ENCODE results near the gene FBXL7.
"Not testable (repeated sequence)": the region's sequence is repeated elsewhere in the genome, so short reads cannot be mapped to it uniquely, and the experiment has no call there.

The FBXL7 gene

DNA sequence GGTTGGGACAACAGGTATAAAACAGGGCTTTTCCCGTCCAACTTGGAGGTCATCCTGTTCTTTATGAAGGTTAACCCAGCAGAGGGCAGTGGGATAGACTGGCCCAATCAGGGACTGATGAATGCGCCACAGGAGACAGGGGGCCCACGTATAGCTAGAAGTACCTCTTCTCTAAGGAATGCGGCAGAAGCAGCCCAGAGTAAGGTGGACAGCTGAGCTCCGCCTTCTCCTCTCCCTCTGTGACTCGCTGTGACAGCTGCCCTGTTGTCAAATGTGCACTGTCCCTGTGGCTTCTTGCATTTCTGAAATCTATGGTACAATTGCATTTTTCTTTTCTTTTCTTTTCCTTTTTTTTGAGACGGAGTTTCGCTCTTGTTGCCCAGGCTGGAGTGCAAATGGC lies 306.6 kb downstream of the FBXL7 start:
- DNase-seq (ENCODE audit: low read depth in 2 of 2) = no peak

DNA sequence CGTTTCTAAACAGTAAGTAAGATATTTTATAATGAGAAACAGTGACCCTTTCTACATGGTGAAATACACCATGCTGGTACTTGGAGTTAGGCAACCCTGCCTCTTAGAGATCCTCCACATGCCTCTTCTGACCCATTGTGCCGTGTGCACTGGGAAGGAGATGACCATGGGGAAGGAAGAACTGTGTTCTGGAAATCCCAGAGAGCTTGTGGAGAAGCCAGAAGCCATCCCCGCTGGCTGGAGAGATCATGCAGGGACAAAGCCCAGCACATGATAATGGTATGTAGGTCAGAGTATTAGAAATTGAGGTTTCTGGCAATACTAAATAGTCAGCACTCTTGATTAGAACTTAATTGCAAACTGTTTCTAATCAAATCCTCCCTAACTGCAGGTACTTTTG lies 307.3 kb downstream of the FBXL7 start:
- no peak for DNase-seq (ENCODE audit: low read depth in 2 of 2)

DNA sequence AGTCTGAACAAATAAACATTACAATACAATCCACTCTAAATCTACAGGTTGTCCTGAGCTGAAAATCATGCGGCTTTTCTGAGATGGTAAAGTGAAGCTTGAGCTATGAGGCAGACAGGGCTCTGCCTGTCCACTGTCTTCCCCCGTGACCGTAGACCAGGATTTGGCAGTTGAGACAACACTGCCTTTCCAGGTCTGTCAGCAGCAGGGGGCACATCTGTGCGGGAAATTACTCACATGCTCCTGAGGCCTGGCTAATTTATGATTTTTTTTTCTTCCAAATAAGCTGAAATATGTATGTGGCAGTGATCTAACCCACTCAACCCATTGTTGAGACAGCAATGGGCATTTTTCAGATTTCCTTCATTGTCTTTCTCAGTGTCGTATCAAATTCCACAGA lies 307.9 kb downstream of the FBXL7 start:
- no peak for DNase-seq (ENCODE audit: low read depth in 2 of 2)

DNA sequence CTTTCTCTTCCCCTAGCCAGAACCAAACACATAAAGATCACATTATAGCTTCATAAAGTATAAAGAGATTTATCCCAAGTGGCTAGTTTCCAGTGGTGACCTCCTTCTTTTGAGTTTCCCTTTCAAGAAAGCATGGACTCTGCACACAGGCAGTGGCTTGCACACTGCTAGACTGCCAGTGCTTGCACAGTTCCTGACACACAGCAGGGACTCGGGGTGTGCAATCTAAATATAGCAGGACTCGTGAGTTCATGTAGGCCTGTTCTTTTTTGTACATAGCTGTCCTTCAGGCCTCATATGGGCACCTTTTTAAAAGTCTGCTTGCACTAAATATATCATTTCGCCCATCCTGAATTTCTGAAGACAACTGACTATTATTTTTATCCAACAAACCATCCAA lies 308.6 kb downstream of the FBXL7 start:
- DNase-seq (ENCODE audit: low read depth in 2 of 2) = no peak

DNA sequence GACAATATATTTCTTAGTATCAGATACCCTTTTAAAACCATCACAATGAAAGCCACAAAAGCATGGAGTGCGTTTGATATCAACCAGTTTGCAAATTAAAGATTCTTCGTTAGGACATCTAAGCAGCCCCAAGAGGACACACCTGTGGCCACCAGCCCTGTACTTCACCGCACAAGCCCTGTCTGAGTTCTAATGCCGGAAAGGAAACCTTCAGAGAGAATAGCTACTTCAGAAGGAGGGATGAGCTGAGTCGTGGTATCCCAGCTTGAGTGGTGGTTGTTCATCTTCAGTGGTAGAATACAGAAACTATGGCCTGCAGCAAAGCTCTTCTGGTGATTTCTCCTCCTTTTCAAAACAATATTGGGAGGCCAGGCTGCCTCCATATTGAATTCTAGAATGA lies 319.6 kb downstream of the FBXL7 start:
- DNase-seq (ENCODE audit: low read depth in 2 of 2) = no peak

DNA sequence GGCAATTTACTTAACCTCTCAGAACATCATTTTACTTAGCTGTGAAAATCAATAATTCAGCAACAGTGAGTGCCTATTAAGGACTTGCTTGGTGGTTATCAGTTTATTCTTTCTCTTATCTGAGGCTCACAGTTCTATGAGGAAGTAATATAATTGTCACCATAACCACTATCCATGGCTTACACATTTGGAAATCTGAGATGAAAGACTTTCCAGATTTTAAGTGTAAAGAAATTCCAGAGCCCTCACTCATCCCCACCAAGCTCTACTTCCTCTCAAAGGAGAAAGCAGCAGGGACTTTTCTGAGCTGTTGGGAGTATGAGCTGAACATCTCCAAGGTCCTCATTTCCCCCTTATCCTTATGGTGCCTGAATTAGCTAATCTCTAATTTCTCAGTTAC lies 321.5 kb downstream of the FBXL7 start:
- no peak for DNase-seq (ENCODE audit: low read depth in 2 of 2)

DNA sequence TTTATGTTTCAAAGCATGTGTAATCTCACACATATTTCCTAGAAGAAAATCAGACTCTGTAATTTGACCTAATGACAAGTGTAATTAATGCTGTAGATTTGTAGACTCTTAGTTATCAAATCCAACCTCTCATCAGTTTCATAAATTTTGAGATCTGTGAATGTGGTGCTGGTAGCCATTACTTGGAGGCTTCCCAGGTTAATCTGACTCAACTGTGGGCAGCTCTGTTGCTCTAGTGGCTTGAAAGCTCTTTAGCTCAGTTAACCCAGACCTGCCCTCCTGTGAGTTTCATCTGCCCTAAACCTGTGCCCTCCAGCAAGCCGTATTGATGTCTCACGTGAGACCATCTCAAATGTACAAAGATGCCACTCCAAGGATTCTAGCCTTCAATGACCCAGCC lies 323.4 kb downstream of the FBXL7 start:
- DNase-seq (ENCODE audit: low read depth in 2 of 2) = no peak

DNA sequence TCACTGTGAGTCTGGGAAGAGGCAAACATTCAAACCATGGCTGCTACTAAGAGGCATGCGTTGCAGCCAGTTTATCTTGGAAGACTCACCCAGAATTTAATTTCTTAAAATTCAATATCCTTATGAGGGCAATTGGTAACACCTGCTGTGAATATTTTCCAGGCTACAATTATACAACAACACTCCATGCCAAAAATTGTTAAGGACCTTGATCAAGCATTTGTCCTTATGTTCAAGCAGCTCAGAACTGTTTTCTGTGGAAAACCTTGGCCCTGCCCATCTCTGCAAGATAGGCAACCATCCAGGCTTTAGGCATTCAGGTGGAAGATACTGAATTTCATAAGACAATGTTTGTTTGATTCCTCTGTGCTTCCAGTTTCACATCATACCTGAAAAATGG lies 327.8 kb downstream of the FBXL7 start:
- DNase-seq (ENCODE audit: low read depth in 2 of 2) = no peak

DNA sequence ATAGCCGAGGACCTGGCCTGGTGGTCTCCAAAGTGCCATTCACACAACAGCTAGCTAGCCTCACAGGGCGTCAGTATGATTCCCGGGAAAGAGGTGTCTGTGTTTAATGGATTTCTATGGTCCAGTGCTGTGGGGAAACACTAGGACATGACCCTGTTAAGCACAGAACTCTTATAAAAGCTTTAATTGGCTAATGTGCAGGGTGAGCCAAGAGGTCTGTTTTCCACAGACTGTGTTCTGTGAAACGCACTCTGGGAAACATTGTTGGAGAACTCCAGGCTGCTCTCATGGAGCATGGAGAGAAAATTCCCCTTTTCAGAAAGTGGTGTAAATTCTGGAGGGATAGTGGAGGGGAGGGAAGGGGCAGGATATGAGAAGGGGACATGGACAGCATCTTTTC lies 331.4 kb downstream of the FBXL7 start:
- DNase-seq (ENCODE audit: low read depth in 2 of 2) = no peak

DNA sequence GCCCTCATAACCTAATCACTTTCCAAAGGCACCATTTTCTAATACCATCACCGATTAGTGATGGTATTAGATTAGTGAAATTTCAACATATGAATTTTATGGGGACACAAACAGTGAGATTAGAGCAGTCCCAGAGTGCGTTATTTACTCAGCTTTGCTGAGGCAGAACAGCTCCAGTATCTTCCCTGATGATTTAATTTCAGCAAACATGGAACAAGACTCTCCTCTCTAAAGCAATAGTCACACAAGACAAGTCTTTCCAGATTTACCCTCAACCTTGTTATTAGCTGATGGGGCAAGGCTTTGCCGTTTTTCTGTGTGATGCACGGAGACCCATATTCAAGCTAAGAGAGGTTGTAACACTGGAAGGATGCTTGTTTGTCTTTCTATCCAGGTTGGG lies 333.4 kb downstream of the FBXL7 start:
- DNase-seq (ENCODE audit: low read depth in 2 of 2) = no peak

DNA sequence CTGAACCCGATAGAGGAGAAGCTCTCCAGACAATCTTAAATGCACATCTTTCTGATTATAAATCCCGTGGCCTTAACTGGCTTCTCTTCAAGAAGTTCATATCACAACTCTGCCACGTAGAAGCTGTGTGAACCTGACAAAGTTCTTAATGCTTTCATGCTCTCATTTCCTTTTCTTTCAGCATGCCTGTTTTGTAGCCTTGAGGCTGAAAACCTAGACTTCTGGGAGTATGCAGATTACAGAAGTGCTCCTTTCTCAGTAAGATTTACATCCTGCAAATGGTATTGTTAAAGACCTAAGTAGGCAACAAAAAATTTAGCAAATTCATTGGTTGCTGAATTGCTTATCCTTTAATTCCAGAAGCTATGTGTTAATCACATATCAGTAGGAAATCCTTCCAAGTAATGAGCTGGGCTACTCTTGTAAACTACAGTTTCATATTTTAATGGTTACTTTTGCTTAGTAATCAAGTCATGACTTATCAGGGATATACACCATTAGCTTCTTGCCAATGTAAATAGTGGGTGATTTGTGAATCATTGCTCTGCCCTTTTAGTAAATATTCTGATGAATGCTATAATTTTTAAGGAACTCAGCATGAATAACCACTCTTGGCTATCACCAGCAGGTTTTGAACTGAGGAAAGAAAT lies 334.7 kb downstream of the FBXL7 start:
- no peak for DNase-seq (ENCODE audit: low read depth in 2 of 2)

DNA sequence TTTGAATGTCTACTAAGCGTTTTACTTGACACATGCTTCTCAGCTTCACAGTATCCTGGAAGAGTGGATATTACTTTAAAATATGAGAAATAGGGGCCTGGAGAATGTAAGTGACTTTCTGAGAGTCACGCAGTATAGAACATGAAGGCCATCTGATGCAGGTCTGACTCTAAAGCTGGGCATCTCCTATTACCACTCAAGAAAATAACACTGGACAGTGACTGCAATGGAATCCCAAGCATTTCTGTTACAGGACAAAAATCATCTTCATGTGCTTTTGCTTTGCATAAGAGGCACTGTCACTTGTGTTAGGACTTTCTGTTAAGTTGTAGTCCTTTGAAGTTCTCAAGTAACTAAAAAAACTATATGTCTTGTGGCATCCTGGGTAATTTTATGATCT lies 335.5 kb downstream of the FBXL7 start:
- DNase-seq (ENCODE audit: low read depth in 2 of 2) = no peak

DNA sequence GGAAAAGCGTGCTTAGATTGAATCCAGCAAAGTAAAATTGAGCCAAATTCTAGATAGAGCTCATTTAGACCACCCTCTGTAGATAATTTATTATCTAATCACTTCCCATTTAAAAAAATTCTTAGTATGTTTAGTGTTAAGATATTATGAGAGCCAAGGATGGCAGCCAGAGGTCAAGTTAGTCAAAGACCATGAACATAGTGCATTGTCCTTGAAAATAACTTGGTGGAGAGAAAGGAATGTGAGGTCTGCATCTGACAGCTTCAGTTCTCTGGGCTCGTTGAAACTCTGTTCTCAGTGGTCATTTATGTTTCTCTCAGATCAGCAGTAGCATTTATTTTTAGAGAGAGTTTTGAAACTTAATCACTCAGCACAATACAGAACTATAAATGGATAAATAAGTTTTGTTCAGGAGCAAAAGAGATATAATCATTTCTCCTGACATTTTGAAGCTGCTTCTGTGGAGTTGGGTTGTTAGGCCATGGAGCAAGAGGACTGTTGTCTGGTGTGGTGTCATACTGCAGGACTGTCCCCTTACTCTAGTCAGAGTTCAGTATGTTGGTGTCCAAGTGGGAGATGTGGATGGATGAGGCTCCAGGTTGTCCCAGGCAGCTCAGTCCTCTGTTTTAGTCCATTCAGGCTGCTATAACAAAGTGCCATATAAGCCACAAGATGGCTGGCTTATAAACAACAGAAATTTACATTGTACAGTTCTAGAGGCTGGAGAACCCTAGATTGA lies 337.7 kb downstream of the FBXL7 start:
- no peak for DNase-seq (ENCODE audit: low read depth in 2 of 2)

DNA sequence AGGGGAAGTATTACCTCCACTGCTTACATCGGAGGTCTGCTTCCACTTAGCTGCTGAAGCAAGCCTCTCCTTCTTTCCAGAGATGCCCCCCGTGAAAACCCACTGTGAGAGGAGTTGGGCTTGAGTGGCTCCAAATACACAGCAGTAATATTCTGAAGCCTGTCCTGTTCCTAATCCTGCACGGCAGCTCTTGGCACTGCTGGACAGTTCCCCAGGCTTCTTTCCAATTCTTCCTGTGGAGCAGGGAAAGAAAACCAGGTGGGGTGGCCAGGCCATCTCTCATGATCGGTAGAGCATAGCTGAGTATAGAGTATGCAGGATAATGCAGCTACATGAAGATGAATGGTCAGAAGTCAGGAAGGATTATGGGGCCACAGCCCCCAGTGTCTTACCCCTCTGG lies 344.3 kb downstream of the FBXL7 start:
- DNase-seq (ENCODE audit: low read depth in 2 of 2) = no peak

DNA sequence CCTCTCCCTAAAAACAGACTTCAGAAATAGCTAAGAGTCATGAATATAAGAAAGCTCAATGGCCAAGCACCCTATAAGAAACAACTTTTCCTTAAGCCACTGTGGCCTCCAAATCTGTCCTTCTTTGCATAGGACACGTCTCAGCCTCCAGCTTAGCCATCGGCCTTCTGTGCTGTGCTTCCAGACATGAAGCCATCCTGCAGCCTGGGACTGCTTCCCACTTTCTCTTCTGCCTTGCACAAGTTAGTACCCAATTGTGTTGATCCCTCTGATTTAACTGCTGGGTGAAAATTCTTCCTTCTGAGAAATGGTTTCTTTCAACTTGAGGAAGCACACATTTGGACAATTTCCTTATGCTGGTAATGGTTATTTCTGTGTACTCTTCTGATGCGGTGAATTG lies 344.9 kb downstream of the FBXL7 start:
- no peak for DNase-seq (ENCODE audit: low read depth in 2 of 2)

DNA sequence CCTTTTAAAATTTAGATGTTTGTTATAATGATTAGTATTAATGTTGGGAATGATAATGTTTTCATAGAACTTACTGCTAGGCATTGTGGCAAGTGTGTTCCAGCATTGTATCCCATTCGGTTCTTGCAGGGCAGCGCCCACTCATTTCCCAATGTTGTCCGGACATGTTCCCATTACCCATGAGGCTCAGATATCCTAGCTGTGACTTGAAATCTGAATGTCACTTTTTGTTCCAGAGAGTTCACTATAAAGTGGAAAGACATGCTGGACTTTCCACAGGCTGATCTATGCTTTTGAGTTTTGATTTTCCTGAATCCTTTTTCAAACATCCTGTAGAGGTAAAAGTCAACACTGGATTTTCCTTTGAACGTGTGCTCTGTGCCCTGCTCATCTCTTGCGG lies 350.6 kb downstream of the FBXL7 start:
- no peak for DNase-seq (ENCODE audit: low read depth in 2 of 2)

DNA sequence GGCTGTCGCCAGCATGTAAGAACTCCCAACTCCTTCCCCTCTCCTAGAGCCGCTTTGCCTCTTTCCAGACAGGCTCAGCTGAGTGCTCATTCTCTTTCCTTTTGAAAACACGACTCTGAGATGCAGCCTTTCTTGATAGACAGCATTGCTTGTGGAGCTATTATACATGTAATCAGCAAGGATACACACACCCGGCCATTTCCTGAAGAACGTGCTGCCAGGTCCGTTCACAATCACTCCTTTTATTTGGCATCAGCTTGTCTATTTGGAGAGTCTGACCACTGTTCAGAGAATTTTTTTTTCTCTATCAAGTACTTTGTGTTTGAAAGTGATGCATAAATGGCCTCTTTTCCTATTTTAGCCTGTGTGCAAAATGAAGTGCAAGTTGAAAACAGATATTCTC lies 351.0 kb downstream of the FBXL7 start:
- no peak for DNase-seq (ENCODE audit: low read depth in 2 of 2)

DNA sequence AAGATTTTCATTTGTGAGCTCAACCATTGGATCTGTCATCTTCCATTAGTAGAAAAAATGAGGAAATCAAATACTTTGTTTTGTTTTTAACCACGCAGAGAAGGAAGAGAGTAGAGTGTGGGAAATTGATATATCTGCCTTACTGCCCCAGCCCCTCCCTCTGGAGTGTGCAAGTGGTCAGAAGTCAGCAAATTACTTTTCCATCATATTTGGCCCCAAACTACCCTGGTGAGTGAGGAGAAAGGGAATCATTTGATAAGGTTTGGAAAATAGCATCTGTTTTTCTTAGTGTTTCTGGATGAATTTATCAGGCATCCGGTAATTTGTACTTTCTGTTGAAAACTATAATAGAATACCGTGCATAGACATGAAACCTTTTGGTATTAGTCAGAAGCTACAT lies 352.2 kb downstream of the FBXL7 start:
- DNase-seq (ENCODE audit: low read depth in 2 of 2) = no peak

DNA sequence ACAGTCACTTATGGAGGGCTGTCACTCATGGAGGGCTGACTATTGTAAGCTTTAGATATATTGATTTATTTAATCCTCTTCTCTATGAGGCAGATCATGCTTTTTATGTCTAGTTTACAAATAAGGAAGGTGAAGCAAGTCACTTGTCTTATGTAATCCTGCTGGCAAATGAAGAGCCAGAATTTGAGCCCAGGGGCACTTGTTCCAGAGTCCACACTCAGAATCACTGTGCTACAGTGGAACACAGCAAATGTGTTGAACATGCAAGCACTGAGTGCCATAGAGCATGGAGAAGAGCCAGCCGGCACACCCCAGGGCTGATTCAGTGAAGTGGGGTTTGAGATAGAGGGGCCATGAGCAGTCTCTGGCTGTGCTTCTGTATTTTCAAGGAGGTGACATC lies 353.0 kb downstream of the FBXL7 start:
- no peak for DNase-seq (ENCODE audit: low read depth in 2 of 2)

DNA sequence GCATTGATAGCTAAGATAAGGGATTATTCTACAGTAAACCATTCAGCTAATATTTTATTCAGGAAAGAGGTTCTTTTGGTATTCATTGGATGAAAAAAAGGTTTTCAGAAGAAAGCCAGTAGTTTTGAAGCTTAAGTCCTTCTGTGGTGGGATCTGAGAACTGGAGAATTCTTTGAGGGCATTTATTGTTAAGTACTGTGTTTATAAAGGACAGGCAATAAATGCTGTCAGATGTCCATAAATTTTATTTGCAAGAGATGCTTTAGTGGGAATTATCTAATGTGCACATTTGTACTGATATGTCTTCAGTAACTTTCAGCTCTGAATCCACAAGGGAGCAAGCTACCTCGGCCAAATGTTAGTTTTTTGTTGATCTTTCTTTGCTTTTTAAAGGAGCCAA lies 358.3 kb downstream of the FBXL7 start:
- DNase-seq (ENCODE audit: low read depth in 2 of 2) = no peak

DNA sequence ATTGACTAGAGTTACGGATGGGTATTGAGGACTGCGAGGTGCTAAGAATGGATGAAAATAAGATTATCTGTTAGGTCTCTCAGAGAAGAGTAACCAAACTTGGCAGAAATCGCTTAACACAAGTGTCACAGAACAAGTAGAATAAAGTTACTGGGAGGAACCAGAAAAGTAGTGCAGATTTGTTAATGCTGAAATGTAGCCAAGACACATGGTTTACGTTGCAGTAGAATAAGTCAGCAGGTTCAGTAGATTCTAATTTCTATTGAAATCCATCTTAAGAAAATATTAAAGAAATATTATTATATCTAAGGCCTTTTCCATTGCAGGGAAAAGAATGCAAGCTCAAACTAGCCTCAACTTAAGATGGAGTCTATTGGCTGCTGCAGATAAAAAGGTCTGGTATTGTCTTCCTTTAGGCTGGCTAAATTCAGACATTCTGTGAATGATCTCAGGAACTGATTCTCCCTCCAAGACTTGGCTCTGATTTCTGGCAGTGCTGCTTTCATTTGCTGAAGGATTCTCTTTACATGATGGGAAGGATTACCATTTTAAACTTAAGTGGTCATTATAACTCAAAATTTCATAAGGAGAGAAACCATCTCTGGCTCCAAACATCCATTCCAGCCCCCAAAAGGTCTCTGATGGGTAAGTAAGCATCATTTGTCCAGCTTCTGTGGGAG lies 364.7 kb downstream of the FBXL7 start:
- no peak for DNase-seq (ENCODE audit: low read depth in 2 of 2)

DNA sequence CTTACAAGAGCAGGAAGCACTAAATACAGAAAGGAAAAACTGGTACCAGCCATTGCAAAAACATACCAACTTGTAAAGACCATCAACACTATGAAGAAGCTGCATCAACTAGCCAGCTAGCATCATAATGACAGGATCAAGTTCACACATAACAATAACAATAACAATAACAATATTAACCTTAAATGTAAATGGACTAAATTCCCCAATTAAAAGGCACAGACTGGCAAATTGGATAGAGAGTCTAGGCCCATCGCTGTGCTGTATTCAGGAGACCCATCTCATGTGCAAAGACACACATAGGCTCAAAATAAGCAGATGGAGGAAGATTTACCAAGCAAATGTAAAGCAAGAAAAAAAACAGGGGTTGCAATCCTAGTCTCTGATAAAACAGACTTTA lies 372.3 kb downstream of the FBXL7 start:
- DNase-seq (ENCODE audit: low read depth in 2 of 2) = not testable (repeated sequence)

DNA sequence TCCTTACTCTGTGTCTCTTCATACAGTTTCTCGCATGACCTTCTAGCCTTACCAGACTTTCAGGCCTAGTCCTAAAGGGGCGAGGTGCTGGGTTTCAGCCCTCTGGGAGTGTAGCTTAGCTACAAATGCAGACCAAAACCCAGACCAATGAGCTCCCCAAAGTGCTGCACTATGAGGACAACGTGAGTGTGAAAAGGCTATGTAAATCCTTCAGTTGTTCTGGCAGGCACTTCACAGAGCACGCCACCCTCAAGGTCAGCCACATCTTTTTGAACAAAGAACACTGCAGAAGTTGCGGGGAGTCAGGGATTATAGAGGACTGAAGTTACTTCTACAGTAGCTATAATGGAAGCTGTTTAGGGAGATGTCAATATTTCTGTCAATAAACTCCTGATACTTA lies 377.9 kb downstream of the FBXL7 start:
- no peak for DNase-seq (ENCODE audit: low read depth in 2 of 2)

Data from stimulated activated CD8-positive, alpha-beta memory T cell treated with anti-CD3 and anti-CD28 coated beads, Interleukin-2, amount 100 ng/mL, for 1 hour (primary cell).